Caco-2 (cell line): ENCODE measurements around the gene EPHB4. TPM values are rescaled to one million over a fixed set of nuclear protein-coding genes. Genes with fewer than 3 reads are reported as not detected.
A peak's percentile ranks its signal among the peaks of the same experiment; 100 is the strongest.

Experiments
- BruUV-seq: library from RNA; stranded (reverse); fragments of 400-500 nt; replicated peaks from 2 replicates; lab custom pipeline; 2021; lab: Mats Ljungman, UMichigan
- CTCF ChIA-PET: fragments of 300-600 bp; sonication (Branson Sonifier 250); formaldehyde crosslinking; loops from one replicate; lab custom pipeline; 2022; ENCODE audit warnings: antibody characterized with exemption; lab: Charles Lee
- POLR2A ChIA-PET: fragments of 300-600 bp; sonication (Branson Sonifier 250); formaldehyde crosslinking; loops from one replicate; lab custom pipeline; 2022; ENCODE audit warnings: antibody characterized with exemption; lab: Charles Lee
- DNase-seq, 2 experiments: peaks; one replicate each; pipeline versions ENCODE4 v3.0.0 to v3.0.0-alpha.2; 2020 to 2022
- H3K27me3 ChIP-seq: replicated peaks from 2 replicates; pipeline ENCODE4 v1.6.0; 2011; ENCODE audit warnings: low read length; ENCODE audit not compliant: control insufficient read depth, insufficient read depth
- H3K36me3 ChIP-seq: 2 replicates; pipeline ENCODE4 v1.5.1; 2011; ENCODE audit warnings: low read length; ENCODE audit not compliant: control insufficient read depth, insufficient read depth
- H3K4me1 ChIP-seq: fragments of 250-450 bp; sonication (Bioruptor Pico); 2 replicates; pipeline ENCODE4 v1.5.1; 2020; ENCODE audit warnings: mild to moderate bottlenecking
- H3K4me3 ChIP-seq: 2 replicates; pipeline ENCODE4 v1.5.1; 2011; ENCODE audit warnings: low read depth, mild to moderate bottlenecking, control low read depth, low read length
- H3K9me3 ChIP-seq: fragments of 250-450 bp; sonication (Bioruptor Pico); 2 replicates; pipeline ENCODE4 v1.5.1; 2020; ENCODE audit warnings: mild to moderate bottlenecking, moderate library complexity
- H3K27ac Mint-ChIP-seq: one replicate; pipeline ENCODE4 v1.8.0; 2022; ENCODE audit warnings: mixed read lengths; ENCODE audit not compliant: unreplicated experiment
- H3K27me3 Mint-ChIP-seq: one replicate; pipeline ENCODE4 v1.8.0; 2022; ENCODE audit warnings: mixed read lengths; ENCODE audit not compliant: insufficient read depth, unreplicated experiment
- H3K36me3 Mint-ChIP-seq: one replicate; pipeline ENCODE4 v1.8.0; 2022; ENCODE audit warnings: mild to moderate bottlenecking, mixed read lengths; ENCODE audit not compliant: insufficient read depth, unreplicated experiment
- H3K4me1 Mint-ChIP-seq: one replicate; pipeline ENCODE4 v1.8.0; 2022; ENCODE audit warnings: low read depth, mixed read lengths; ENCODE audit not compliant: unreplicated experiment
- H3K4me3 Mint-ChIP-seq: one replicate; pipeline ENCODE4 v1.8.0; 2022; ENCODE audit warnings: mild to moderate bottlenecking, moderate library complexity, mixed read lengths; ENCODE audit not compliant: unreplicated experiment
- H3K9me3 Mint-ChIP-seq: one replicate; pipeline ENCODE4 v1.8.0; 2022; ENCODE audit warnings: mixed read lengths; ENCODE audit not compliant: unreplicated experiment
- CTCF ChIP-seq, 2 experiments: fragments of 200-600 bp in 1 of 2; IDR thresholded peaks; 1 replicate in 1 of 2; 2 replicates in 1 of 2; pipeline versions ENCODE4 v1.5.1 to v1.8.0; 2011 to 2022; ENCODE audit warnings: antibody characterized with exemption in 1 of 2, control low read depth in 1 of 2, inconsistent platforms in 1 of 2, low read depth in 1 of 2, low read length in 1 of 2, mild to moderate bottlenecking in 1 of 2, moderate library complexity in 1 of 2; ENCODE audit not compliant: insufficient read depth in 1 of 2, severe bottlenecking in 1 of 2, unreplicated experiment in 1 of 2
- intact Hi-C: fragments of 100-400 bp; cut with micrococcal nuclease; formaldehyde crosslinking; loops from one replicate; pipeline ENCODE4 v1.10.0; 2022; ENCODE audit not compliant: unreplicated experiment
- total RNA-seq: library from RNA; stranded (reverse); gene quantifications from 2 replicates; pipeline ENCODE4 v1.2.3, GENCODE V29; 2022

EPHB4 gene
- total RNA-seq, 1 experiment from 2014 or later = 112 TPM

- ChIA-PET CTCF (no interaction called here), POLR2A (no interaction called here)
- Histone ChIP-seq H3K4me3 (no peak overlapping the region), H3K4me1 (no peaks in the 10 kb centered on the region; the same call in 1 of the 2 replicates), H3K36me3 (peaks cover 17% of the 10 kb centered on the region), H3K9me3 (no peaks in the 10 kb centered on the region), H3K27me3 (no peaks in the 10 kb centered on the region)
- Mint-ChIP-seq H3K27me3 (no peaks in the 10 kb centered on the region), H3K36me3 (peaks cover 98% of the 10 kb centered on the region), H3K4me3 (no peak overlapping the region), H3K27ac (no peak overlapping the region), H3K4me1 (no peaks in the 10 kb centered on the region), H3K9me3 (no peaks in the 10 kb centered on the region)
- BruUV-seq = no TSS peak
- TF ChIP-seq CTCF (IDR thresholded peaks at IDR 0.05; ENCODE audit: insufficient read depth in 1 of 2, low read depth in 1 of 2, low read length in 1 of 2, severe bottlenecking in 1 of 2, unreplicated experiment in 1 of 2) = no peak
- intact Hi-C loops = no loop called here
- no peak for DNase-seq
These were observed 7.7 kb downstream of the EPHB4 start for GRCh38 chr7:100819586-100819985.

- intact Hi-C loops = no loop called here
- peaks cover 13% of the 10 kb centered on the region for H3K36me3 ChIP-seq
These were observed 8.5 kb downstream of the EPHB4 start for GRCh38 chr7:100818825-100819224.

GRCh38 chr7:100818366-100818765 lies 9.0 kb downstream of the EPHB4 start:
- Mint-ChIP-seq H3K36me3 (peaks cover 99% of the 10 kb centered on the region), H3K27ac (no peak overlapping the region), H3K27me3 (no peaks in the 10 kb centered on the region), H3K4me1 (no peaks in the 10 kb centered on the region), H3K4me3 (no peak overlapping the region), H3K9me3 (no peaks in the 10 kb centered on the region)
- ChIA-PET CTCF (interaction anchor here (0.7 kb wide), 1 partner anchor 9 kb away, joined by 5 read pairs; the partner anchor contains the start of gene EPHB4), POLR2A (interaction anchor here (0.6 kb wide), 1 partner anchor 192 kb away, joined by 3 read pairs; no protein-coding TSS in a partner anchor)
- TF ChIP-seq CTCF (IDR thresholded peaks at IDR 0.05; ENCODE audit: insufficient read depth in 1 of 2, low read depth in 1 of 2, low read length in 1 of 2, severe bottlenecking in 1 of 2, unreplicated experiment in 1 of 2) = no peak
- no peak overlapping the region for H3K4me3 ChIP-seq
- no peaks in the 10 kb centered on the region for H3K27me3 ChIP-seq
- DNase-seq = no peak
- intact Hi-C loops = no loop called here
- no peaks in the 10 kb centered on the region for H3K9me3 ChIP-seq
- H3K4me1 ChIP-seq = peaks cover 10% of the 10 kb centered on the region; the same call in 1 of the 2 replicates
- peaks cover 13% of the 10 kb centered on the region for H3K36me3 ChIP-seq
- BruUV-seq = no TSS peak

More at GRCh38 chr7:100818825-100819224, 8.5 kb downstream of the EPHB4 start:
- no peak overlapping the region for H3K4me3 Mint-ChIP-seq
- no peak overlapping the region for H3K4me3 ChIP-seq
- H3K4me1 Mint-ChIP-seq = no peaks in the 10 kb centered on the region
- TF ChIP-seq CTCF (IDR thresholded peaks at IDR 0.05; ENCODE audit: insufficient read depth in 1 of 2, low read depth in 1 of 2, low read length in 1 of 2, severe bottlenecking in 1 of 2, unreplicated experiment in 1 of 2) = no peak
- H3K9me3 ChIP-seq = no peaks in the 10 kb centered on the region
- POLR2A ChIA-PET = no interaction called here
- peaks cover 6% of the 10 kb centered on the region; the same call in 1 of the 2 replicates for H3K4me1 ChIP-seq
- no peak for DNase-seq
- no peaks in the 10 kb centered on the region for H3K27me3 ChIP-seq
- no TSS peak for BruUV-seq
- H3K27ac Mint-ChIP-seq = peak overlapping the region; percentile 46
- H3K9me3 Mint-ChIP-seq = no peaks in the 10 kb centered on the region
- no peaks in the 10 kb centered on the region for H3K27me3 Mint-ChIP-seq
- CTCF ChIA-PET = interaction anchor here (0.7 kb wide), 1 partner anchor 8 kb away, joined by 5 read pairs; the partner anchor contains the start of gene EPHB4
- H3K36me3 Mint-ChIP-seq = peaks cover 99% of the 10 kb centered on the region
